AML-193 (cell line): ENCODE results near the gene CIITA.
"Not testable (repeated sequence)": the region's sequence is repeated elsewhere in the genome, so short reads cannot be mapped to it uniquely, and the experiment has no call there.

Experiments used
- DNase-seq, 2 experiments: peaks; one replicate each; lab custom pipeline; 2025; lab: John Stamatoyannopoulos, UW

The CIITA gene

GRCh38 chr16:10876799-10877341 is at the start of gene CIITA:
CIITA (plus strand) TSS chr16:10877202; CDS start chr16:10877331, 129 bp downstream.
- peak; percentile 44 to 59 for DNase-seq

GRCh38 chr16:10827691-10828341 is 49.2 kb upstream of the CIITA start:
- no peak for DNase-seq

GRCh38 chr16:10828851-10829366 is 48.1 kb upstream of the CIITA start:
- DNase-seq: no peak

- DNase-seq: not testable (repeated sequence)
These were observed 47.5 kb upstream of the CIITA start for GRCh38 chr16:10829390-10830098.

- DNase-seq: not testable (repeated sequence)
These were observed 46.8 kb upstream of the CIITA start for GRCh38 chr16:10830240-10830639.

- DNase-seq: no peak
These were observed 44.8 kb upstream of the CIITA start for GRCh38 chr16:10831894-10832886.

GRCh38 chr16:10833271-10833670 is 43.7 kb upstream of the CIITA start:
- DNase-seq: no peak

- no peak for DNase-seq
These were observed 42.9 kb upstream of the CIITA start for GRCh38 chr16:10834130-10834529.

- DNase-seq: no peak
These were observed 42.2 kb upstream of the CIITA start for GRCh38 chr16:10834766-10835165.

GRCh38 chr16:10835281-10835931 is 41.6 kb upstream of the CIITA start:
- DNase-seq: no peak

- no peak for DNase-seq
These were observed 40.7 kb upstream of the CIITA start for GRCh38 chr16:10836174-10836853.

GRCh38 chr16:10838621-10839278 is 38.3 kb upstream of the CIITA start:
- no peak for DNase-seq

- no peak for DNase-seq
These were observed 37.7 kb upstream of the CIITA start for GRCh38 chr16:10839279-10839666.

- DNase-seq: no peak
These were observed 36.3 kb upstream of the CIITA start for GRCh38 chr16:10840703-10841102.

GRCh38 chr16:10846213-10846998 is 30.6 kb upstream of the CIITA start:
- no peak for DNase-seq

GRCh38 chr16:10847176-10847575 is 29.8 kb upstream of the CIITA start:
- no peak for DNase-seq

- DNase-seq: no peak
These were observed 27.1 kb upstream of the CIITA start for GRCh38 chr16:10849736-10850477.

GRCh38 chr16:10850478-10850850 is 26.5 kb upstream of the CIITA start:
- DNase-seq: no peak

- no peak for DNase-seq
These were observed 25.5 kb upstream of the CIITA start for GRCh38 chr16:10851512-10851911.
